ENCODE measurements around the gene MTOR.
A peak's percentile ranks its signal among the peaks of the same experiment; 100 is the strongest.
"Not testable (repeated sequence)": the region's sequence is repeated elsewhere in the genome, so short reads cannot be mapped to it uniquely, and the experiment has no call there.

Gene MTOR

DNA sequence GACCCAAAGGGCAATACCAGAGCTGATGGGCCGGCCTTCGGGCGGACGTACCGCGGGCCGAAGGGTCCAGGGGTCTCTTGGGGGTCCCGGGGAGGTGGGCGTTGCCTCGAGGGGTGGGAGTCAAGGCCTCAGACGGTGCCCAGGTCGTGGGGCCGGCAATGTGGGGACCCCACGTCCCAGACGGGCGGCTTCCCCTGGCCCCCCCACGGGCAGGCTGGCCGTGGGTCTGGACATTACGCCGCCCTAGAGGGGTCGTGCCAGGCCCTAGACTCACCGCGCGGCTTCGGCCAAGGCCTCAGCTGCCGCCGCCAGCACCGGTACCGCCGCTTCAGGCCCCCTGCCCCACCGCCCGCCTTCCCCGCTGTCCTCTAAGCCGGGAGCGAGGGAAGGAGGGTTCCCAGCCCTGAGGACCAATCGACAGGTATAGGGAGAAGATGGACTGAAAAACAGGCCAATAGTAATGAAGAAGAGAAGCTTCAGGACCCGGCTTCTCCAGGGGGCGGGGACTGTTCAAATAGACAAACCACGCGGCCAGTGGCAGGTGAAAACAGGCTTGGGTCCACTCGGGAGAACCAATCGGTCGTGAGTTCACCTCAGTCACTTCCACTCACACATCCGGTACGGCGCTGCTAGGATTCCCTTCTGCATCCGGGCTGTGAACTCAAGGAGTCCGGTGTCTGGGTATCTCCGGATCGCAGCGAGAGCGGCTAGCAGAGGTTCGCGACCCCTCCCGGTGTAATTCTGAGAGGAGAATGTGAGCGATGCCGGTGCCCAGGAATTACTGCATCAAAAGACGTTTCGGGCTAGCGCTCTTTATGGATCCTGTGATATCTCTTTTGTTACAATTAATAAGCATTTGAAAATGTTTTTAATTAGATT, at the start of gene MTOR:
MTOR (minus strand) TSS at position 381 of the 879 bp plus-strand sequence. CDS start 3,142 bp downstream, outside the sequence.
- DNase-seq (ENCODE audit: low spot score): peak; percentile 99

DNA sequence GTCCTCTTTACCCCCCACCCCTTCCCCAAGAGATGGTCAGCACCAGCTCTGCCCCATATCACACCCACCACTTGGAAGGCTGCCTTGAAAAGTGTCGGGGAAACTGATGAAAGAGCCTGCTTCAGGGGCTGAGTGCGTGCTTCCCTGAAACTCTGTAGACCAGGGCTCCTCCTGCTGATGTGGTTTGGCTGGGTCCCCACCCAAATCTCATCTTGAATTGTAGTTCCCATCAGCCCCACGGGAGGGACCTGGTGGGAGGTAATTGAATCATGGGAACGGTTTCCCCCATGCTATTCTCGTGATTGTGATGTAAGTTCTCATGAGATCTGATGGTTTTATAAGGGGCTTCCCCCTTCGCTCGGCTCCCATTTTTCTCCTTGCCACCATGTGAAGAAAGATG, 47.0 kb upstream of the MTOR start:
- no peak for DNase-seq (ENCODE audit: low spot score)

DNA sequence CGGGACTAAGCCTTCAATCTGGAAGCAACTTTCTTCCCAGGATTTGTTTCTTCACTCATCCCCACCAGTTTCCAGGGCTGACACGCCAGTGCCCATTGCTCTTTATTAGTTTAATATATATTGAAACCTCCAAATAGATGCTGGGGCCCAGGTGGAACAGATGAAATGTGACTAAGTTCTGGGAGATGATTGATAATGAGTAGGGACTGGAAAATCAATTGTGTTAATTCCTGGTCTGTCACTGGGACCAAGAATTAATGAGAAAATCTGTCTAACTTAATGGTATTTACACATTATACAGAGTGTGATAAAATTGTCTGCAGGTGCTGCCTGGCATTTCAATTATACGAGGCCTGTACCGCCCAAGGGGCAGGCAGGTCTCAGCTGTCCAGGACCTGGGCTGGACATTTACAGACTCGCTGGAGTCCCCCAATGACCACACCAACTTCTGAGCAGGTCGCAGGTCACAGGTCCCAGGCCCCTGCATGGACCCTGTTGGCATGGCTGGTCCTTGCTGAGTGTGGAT, 46.4 kb upstream of the MTOR start:
- no peak for DNase-seq (ENCODE audit: low spot score)

DNA sequence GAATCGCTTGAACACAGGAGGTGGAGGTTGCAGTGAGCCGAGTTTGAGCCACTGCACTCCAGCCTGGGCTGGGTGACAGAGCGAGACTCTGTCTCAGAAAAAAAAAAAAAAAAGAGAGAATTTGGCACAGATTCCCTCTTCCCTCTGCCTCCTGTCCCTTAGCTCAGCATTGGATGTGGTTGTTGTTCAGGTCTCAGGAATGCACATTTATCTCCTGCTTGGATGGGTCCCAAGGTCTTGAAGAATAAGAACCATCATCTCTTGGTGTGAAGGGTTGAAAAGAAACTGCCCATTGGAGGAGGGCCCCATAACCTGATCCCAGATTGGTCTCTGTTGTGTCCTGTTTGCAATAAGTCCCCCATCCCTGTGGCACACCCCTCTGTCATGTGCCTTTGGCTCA, 45.5 kb upstream of the MTOR start:
- no peak for DNase-seq (ENCODE audit: low spot score)

DNA sequence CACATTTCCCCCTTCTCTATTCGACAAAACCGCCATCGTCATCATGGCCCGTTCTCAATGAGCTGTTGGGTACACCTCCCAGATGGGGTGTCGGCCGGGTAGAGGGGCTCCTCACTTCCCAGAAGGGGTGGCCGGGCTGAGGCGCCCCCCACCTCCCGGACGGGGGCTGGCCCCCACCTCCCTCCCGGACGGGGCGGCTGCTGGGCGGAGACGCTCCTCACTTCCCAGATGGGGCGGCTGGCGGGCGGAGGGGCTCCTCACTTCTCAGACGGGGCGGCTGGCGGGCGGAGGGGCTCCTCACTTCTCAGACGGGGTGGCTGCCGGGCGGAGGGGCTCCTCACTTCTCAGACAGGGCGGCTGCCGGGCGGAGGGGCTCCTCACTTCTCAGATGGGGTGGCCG, 43.2 kb upstream of the MTOR start:
- DNase-seq (ENCODE audit: low spot score): not testable (repeated sequence)

DNA sequence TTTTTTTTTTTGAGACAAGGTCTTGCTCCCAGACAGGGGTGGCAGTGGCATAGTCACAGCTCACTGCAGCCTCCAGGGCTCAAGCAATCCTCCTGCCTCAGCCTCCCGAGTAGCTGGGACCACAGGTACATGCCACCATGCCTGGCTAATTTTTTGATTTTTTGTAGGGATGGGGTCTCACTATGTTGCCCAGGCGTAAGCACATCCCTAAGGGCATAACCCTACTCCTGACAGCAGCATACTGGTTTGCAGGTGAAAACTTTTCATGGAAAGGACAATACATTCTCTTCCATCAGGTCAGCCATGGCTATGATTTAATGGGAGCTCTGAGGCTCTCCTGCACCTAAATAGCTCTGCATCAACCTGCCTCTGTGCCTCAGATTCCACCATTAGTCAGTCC, 40.0 kb upstream of the MTOR start:
- DNase-seq (ENCODE audit: low spot score): no peak

DNA sequence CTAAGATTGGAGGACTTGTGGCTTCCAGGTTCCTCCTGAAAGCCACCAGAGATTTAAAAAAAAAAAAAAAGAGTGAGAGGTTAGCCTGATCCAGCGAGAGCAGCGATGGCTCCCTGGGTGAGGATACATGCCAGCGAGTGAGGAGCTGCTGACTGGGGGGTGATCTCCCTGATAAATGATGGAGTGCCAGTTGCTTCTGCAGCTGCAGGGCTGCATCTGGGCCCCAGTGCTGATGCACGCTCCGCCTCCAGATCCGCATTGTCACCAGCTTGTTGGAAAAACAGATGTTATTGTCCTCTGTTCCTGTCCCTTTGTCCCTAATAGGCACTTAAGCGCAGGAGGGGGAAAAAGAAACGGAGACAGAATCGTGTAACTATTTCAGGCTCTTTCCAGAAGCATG, 39.2 kb upstream of the MTOR start:
- no peak for DNase-seq (ENCODE audit: low spot score)

DNA sequence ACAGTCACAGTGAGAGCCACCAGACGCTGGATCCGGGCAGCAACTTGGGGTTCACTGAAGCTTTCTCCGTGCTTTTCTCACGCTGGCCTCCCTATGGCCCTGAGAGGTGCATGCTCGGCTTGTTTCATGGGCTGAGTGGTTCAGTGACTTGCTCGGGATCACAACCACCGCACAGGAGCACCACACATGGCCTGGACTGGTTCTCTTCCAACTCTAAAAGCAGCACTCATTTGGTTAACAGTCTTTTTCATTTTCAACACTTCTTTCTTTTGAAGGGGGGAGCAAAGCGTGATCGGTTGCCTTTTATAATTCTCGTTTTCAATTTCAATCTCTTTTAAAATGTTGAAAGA, 36.8 kb upstream of the MTOR start:
- no peak for DNase-seq (ENCODE audit: low spot score)

DNA sequence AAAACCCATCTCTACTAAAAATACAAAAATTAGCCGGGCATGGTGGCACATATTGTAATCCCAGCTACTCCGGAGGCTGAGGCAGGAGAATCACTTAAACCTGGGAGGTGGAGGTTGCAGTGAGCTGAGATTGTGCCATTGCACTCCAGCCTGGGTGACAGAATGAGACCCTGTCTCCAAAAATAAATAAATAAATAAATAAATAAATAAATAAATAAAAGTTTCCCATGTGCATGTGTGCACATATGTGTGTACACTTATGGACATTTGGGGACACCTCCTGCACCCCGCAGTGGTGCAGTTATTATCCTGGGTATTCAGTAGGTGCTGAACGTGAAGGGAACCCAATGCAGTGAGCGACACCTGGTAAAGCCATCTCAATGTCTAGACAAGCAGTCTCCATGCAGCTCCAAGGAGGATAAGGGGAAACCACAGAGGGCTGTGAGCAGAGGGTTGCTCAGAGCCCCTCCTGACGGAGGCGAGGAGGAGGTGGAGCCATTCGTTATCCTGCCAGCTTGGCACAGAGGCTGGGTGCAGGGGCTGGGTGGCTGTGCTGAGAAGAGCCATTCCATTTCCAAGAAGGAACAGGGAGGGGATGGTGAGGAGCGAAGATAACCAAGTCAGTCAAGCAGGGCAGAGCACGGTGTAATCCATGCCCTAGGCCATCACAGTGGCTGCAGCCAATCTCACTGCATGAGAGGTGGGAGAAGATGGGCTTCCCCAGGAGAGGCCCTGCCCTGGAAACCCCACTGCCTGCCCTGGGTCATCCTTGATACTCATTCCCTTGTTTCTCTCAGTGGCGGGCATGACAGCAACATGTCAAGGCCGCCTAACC, 36.3 kb upstream of the MTOR start:
- DNase-seq (ENCODE audit: low spot score): no peak

DNA sequence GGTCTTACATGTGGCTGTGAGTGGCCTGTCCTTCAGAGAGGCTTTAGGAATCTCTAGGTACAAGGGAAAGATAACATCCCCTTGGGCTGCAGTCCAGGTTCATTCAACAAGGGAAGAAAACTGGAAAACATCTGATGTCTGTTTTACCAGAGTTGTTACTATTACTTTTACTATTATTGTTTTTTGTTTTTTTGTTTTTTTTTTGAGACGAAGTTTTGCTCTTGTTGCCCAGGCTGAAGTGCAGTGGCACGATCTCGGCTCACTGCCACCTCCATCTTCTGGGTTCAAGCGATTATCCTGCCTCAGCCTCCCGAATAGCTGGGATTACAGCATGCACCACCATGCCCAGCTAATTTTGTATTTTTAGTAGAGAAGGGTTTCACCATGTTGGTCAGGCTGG, 35.4 kb upstream of the MTOR start:
- not testable (repeated sequence) for DNase-seq (ENCODE audit: low spot score)

DNA sequence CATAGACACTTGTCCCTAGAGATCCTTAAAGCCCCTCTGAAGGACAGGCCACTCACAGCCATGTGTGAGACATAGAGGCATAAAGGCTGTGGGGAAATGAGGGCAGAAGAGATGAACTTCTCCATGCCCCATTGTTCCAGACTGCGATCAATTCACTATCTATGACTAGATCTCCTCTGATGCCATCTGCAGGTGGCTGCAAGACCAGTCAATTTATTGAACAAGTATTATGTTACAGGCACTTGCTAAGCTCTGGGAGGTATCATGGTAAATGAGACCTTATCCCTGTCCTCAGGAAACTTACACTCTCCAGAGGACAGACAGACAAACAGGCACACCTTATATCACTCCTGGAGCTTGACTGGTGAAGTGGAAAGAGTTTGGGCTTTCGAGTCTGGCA, 33.6 kb upstream of the MTOR start:
- DNase-seq (ENCODE audit: low spot score): no peak

DNA sequence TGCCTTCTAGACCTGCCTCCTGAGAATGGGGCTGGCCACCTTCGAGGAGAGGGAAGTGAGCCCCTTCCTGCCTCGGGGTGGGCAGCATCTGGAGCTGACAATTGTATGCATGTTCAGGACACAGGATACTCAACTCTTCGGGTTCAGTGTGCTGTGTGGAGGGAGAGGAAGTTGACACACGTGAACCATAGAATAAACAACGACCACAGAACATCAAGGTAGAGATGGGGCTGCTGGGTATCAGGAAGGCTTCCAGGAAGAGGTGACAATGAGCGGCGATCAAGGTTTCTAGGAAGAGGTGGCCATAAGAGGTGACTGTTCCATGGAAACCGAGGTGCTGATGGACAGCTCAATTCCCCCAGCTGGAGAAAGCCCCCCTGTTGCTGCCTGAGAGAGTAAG, 32.6 kb upstream of the MTOR start:
- DNase-seq (ENCODE audit: low spot score): no peak

DNA sequence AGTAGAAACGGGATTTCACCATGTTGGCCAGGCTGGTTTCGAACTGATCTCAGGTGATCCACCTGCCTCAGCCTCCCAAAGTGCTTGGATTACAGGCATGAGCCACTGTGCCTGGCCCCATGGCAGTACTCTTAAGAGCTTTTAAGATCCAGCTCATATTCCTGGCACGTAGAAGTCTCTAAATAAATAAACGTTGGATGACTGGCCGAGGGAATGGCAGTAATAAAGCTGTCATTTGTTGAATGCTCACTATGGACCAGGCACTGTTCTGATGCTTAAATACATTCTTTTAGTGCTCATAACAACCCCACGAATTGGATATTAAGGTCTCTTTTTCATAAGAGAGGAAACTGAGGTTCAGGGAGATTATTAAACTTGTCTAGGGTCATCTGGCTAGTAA, 31.5 kb upstream of the MTOR start:
- DNase-seq (ENCODE audit: low spot score): no peak

DNA sequence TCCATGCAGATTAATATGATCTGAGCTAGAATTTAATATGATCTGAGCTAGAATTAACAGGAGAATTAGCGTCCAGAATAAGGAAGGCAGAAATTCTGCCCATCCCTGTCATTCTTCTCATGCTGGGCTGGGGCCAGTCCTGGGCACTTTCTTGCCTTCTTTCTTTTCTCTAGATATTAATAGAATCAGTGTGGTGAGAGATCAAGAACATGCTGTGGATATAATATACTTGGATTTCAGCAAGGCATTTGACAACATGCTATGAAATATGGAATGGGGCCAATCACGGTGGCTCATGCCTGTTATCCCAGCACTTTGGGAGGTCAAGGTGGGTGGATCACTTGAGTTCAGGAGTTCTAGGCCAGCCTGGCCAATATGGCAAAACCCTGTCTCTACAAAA, 28.7 kb upstream of the MTOR start:
- no peak for DNase-seq (ENCODE audit: low spot score)

DNA sequence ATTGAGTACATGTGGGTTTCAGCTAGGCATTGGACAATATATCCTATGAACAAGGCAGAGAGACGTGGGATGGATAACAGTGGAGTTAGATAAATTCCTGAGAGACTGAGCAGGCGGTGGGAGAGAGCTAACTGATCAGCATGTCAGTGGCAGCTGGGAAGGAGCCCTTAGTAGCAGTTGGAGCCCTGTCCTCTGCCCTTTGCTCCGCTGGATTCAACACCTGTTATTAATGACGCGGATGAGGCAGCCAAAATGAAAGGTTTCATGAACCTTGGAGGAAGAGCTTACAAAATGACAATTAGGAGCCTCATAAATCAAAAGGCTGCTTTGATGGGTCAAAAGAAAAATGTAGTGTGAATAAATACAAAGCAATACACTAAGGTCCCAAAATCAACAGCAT, 26.7 kb upstream of the MTOR start:
- DNase-seq (ENCODE audit: low spot score): no peak

DNA sequence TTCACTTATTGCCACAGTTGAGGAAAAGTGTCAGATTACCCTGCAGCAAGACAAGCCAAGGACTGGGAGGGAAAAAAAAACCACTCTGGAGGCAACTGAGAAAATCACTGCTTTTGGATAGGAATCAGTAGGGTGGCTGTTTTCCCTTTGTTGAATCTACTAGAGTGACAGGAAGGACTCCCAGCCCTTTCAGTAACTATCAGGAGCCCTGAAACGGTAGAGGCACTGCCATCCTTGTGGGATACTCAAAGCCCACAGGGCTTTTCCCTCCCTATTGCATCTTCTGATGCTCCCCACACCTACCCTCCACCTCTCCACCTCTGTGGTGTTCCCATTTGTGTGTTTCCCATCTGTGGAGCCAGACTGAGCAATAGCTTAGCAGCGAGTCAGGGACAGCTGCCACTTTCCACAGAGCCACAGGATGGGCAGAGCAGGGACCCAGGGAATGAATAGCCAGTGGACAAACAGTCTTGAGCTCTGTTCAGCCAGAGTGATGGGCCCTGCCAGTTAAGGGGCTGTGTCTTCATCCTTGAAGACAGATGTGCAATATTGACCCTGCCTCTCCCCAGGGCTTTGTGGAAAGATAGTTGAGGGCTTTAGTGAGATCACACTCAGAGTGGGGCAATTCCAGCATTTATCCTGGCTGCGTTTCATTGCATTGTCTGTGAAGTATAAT, 24.5 kb upstream of the MTOR start:
- DNase-seq (ENCODE audit: low spot score): no peak

DNA sequence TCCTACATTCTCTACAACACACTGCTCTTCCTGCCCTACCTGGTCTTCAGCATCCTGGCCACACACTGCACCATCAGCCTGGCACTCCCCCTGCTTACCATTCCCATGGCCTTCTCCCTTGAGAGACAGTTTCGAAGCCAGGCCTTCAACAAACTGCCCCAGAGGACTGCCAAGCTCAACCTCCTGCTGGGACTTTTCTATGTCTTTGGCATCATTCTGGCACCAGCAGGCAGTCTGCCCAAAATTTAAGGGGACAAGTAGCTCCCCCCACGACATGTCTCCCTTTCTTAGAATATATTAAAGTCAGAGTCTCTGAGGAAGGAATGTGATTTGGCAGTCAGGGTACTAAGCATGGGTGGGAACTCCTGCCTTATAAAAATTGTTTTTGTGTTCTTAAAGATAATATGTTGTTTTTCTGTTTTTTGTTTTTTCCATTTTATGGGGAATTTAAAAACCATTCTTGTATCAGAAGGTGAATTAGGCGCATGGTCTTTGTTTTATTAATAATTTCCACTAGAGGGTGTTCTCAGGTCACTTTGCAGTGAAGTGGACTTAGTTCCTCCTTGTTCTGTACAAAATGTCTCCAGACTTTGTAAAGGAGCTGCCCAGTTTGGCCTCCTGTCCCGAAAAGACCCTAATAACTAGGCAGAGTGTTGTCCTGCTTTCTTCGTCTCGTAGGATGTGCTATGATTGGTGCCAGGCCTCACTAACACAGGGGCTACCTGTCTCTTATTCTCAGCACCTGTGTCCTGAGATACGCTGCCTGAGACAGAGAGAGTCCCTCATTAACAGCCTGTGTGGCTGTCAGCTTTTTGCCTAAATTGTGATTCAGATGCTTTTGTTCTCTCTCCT, 23.8 kb upstream of the MTOR start:
- no peak for DNase-seq (ENCODE audit: low spot score)

DNA sequence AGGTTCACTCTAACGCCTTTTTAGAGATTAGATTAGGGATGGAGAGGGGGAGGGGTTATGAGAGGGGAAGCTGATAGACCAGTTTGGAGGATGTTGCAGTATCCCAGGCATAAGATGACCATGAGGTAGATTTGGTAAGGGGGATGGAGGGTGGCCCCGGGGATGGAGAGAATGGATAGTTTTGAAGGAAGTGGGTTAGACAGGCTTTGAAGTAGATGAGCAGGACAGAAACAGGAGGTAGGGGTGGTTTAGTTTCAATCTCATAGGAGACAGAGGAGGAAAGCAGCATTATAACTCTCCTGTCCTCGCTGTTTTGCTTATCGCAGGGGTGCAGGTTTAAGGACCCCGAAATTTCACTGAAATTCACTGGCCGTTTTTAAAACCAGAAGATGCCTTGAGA, 22.4 kb upstream of the MTOR start:
- DNase-seq (ENCODE audit: low spot score): no peak

DNA sequence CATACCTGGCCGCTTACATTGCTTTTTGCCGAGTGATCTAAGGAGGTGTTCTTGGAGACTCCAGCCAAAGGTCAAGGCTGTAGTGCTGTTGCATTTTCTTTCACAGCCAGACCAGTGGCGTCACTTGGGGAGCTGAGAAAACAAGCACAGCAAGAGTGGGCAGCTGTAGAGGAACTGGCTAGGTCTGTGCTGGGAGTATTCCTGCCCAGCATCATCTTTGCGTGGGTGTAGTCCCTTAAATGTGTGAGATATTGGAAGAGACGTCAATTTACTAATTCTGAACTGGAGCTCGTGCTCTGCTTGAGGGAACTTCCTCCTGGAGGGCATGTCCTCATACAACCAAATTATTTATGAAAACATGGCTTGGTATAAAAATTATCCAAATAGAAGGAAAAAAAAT, 20.8 kb upstream of the MTOR start:
- no peak for DNase-seq (ENCODE audit: low spot score)

DNA sequence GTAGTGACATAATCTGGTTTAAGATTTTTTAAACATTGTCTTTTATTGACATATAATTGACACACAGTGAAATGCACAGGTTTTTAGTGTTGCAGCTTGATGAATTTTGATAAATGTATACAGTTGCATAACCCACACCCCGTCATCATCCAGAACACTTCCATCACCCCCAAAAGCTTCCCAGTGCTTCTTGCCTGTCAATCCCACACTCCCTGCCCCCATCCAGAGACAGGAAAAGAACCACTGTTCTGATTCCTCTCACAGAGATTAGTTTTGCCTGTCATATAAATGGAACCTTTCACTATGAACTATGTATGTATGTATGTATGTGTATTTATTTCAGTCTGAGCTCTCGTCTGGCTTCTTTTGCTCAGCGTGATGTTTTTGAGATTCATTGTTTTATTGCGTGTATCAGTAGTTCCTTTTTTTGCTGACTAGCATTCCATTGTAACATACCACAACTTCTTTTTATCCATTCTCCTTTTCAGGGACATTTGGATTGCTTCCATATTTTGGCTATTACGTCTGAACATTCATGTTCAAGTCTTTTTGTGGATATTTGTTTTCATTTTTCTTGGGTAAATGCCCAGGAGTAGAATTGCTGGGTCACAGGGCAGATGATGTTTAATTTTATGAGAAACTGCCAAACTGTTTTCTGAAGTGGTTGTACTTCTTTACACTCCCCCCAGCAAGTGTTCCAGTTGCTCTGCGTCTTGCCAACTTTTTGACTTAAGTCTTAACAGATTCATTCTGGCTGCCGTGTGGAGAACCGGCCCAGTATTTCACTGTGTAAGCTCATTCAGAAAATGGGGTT, 19.4 kb upstream of the MTOR start:
- no peak for DNase-seq (ENCODE audit: low spot score)

Measured in germinal center (tissue), 1 donor.